ENCODE results near the gene HIPK4.
"Not testable (repeated sequence)": the region's sequence is repeated elsewhere in the genome, so short reads cannot be mapped to it uniquely, and the experiment has no call there.

HIPK4 gene

DNA sequence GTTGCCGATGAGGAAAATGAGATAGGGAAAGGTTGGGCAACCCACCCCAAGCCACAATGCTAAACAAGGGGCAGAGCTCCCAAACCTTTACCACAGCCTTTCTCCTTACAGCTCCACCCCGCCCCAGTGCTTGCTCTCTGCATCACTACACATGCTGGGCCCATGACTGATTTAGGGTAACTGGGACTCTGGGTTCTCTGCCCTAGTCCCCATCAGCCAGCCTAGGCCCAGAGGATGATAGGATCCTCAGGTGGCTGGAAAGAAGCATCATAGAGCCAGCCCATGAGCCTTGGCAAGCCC is 53.4 kb downstream of the HIPK4 start:
- TF ChIP-seq, protein P1, sequence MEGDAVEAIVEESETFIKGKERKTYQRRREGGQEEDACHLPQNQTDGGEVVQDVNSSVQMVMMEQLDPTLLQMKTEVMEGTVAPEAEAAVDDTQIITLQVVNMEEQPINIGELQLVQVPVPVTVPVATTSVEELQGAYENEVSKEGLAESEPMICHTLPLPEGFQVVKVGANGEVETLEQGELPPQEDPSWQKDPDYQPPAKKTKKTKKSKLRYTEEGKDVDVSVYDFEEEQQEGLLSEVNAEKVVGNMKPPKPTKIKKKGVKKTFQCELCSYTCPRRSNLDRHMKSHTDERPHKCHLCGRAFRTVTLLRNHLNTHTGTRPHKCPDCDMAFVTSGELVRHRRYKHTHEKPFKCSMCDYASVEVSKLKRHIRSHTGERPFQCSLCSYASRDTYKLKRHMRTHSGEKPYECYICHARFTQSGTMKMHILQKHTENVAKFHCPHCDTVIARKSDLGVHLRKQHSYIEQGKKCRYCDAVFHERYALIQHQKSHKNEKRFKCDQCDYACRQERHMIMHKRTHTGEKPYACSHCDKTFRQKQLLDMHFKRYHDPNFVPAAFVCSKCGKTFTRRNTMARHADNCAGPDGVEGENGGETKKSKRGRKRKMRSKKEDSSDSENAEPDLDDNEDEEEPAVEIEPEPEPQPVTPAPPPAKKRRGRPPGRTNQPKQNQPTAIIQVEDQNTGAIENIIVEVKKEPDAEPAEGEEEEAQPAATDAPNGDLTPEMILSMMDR (conservative IDR thresholded peaks at IDR 0.05; ENCODE audit: low read length): no peak
- H3K4me3 ChIP-seq (ENCODE audit: low read length): no peak overlapping the region
- no peak for DNase-seq (ENCODE audit: low read depth)

DNA sequence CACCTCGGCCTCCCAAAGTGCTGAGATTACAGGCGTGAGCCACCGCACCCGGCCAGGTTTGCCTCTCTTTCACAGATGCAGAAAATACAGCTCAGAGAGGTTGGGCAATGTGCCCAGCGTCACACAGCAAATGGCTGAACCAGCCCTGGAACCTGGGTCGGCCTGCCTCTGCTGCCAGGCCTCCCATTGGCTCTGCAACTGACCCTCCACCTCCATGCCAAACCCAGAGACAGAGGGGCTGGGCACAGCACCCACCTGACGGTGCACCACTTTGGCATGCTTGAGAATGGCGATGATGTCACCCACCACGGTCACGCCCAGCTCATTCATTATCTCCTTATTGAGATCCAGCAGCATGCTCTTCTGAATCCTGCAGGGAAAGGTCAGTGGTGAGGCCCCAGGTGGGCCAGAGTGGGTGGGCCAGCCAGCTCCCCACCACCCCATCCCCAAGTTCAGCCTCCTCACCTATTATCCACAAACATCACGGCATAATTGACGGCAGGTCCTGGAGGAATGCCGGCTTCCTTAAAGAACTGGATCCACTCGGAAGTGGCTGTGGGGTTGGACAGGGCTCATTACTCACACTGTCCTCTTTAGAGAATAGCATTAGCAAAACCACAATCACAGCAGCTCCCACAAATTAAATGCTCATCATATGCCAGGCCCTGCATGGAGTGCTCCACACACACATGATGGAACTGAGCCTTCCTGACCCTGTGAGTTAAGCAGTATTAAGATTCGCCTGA is 54.0 kb downstream of the HIPK4 start:
- no peak for DNase-seq (ENCODE audit: low read depth)
- TF ChIP-seq, protein P1 (conservative IDR thresholded peaks at IDR 0.05; ENCODE audit: low read length): no peak
- no peak overlapping the region for H3K4me3 ChIP-seq (ENCODE audit: low read length)

DNA sequence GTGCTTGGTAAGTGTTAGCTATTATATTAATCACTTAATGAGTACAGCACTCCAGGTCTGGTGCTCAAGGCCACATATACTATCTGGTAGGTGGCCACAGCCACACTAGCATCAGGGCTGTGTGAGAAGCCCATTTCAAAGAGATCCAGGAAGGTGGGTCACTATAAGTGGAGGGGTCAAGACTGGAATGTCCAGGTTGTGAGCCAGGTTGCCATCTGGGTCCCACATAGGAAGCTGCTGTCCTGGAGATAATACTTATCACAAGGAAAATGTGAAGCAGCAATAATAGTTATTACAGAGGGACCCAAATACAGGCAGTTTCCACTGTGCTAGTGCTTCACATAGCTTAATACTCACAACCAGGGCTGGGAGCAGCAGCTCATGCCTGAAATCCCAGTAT is 54.9 kb downstream of the HIPK4 start:
- TF ChIP-seq, protein P1 (conservative IDR thresholded peaks at IDR 0.05; ENCODE audit: low read length): no peak

DNA sequence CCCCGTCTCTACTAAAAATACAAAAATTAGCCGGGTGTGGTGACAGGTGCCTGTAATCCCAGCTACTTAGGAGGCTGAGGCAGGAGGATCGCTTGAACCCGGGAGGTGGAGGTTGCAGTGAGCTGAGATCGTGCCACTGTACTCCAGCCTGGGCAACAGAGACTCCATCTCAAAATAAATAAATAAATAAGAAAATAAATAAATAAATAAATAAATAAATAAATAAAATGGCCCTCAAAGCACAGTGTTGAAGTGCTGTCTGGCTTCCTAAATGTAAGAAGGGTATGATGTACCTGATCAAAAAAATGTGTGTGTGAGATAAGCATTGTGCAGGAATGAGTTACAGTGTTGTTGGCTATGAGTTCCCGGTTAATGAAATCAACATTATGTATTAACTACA is 56.9 kb downstream of the HIPK4 start:
- not testable (repeated sequence) for H3K4me3 ChIP-seq (ENCODE audit: low read length); DNase-seq (ENCODE audit: low read depth)

More for the DNA sequence above, 54.9 kb downstream of the HIPK4 start:
- no peak for DNase-seq (ENCODE audit: low read depth)
- no peak overlapping the region for H3K4me3 ChIP-seq (ENCODE audit: low read length)

DNA sequence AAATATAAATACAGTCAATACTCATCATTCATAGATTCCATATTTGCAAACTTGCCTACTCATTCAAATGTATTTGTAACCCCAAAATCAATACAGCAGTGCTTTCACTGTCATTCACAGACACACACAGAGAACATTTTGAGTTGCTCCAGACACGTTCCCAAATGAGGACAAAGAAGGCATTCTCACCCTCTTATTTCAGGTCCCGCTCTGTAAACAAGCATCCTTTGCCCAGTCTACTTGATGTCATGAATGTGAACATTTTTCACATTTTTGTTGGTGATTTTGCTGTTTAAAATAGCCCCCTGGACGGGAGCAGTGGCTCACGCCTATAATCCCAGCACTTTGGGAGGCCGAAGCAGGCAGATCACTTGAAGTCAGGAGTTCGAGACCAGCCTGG is 57.3 kb downstream of the HIPK4 start:
- H3K4me3 ChIP-seq (ENCODE audit: low read length): no peak overlapping the region
- no peak for DNase-seq (ENCODE audit: low read depth)
- TF ChIP-seq, protein P1 (conservative IDR thresholded peaks at IDR 0.05; ENCODE audit: low read length): no peak

DNA sequence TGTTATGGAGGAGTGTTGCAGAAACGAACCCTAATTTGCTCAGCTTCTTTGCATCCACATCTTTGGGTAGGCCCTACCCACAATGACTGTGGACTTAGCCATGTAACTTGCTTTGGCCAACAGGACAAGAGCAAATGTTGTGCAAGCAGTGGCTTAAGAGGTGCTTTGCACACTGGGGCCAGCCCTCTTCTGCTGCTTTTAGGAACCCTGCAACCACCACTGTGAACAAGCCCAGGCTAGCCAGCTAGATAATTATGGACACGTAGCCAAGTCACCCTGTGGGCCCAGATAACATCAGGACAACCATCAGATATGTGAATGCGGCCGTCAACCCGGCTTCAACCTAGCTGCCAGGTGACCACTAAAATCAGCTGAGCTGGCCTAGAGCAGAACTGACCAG is 58.9 kb downstream of the HIPK4 start:
- H3K4me3 ChIP-seq (ENCODE audit: low read length): no peak overlapping the region
- DNase-seq (ENCODE audit: low read depth): no peak
- TF ChIP-seq, protein P1 (conservative IDR thresholded peaks at IDR 0.05; ENCODE audit: low read length): no peak

All from AG10803 (cell line).